Measurements from ENCODE around the gene HAPLN1. TPM values are rescaled to one million over a fixed set of nuclear protein-coding genes. Genes with fewer than 3 reads are reported as not detected.
"Not testable (repeated sequence)": the region's sequence is repeated elsewhere in the genome, so short reads cannot be mapped to it uniquely, and the experiment has no call there.

The HAPLN1 gene
- total and polyA plus RNA-seq, 4 donors: 0.03 to 1.5 (median 0.15) TPM

- no peak for TF ChIP-seq CTCF (IDR thresholded peaks at IDR 0.05; ENCODE audit: control extremely low read depth, extremely low read depth)
- ATAC-seq (ENCODE audit: insufficient read depth, low FRiP score): no peak
- no peaks in the 10 kb centered on the region for H3K9me3 ChIP-seq (ENCODE audit: control insufficient read depth in 4 of 4, insufficient read depth in 3 of 4, low read length in 3 of 4)
- WGBS, 2 donors: 90 to 93% methylated on average over 2 of the region's 2 CpGs
- H3K27me3 ChIP-seq (ENCODE audit: control insufficient read depth in 3 of 3, insufficient read depth in 3 of 3, low read length in 2 of 3): no peaks in the 10 kb centered on the region
- H3K4me3 ChIP-seq: no peak overlapping the region
- H3K27ac ChIP-seq (ENCODE audit: low read depth in 1 of 2, low read length in 1 of 2): no peak overlapping the region
- H3K36me3 ChIP-seq (ENCODE audit: control insufficient read depth in 4 of 4, insufficient read depth in 4 of 4, low read length in 4 of 4): no peaks in the 10 kb centered on the region
- H3K4me1 ChIP-seq (ENCODE audit: control insufficient read depth in 5 of 5, insufficient read depth in 5 of 5, low read length in 5 of 5): no peaks in the 10 kb centered on the region
- H3K9ac ChIP-seq (ENCODE audit: insufficient read depth in 1 of 2, low read length in 2 of 2): no peak overlapping the region
- DNase-seq: no peak
These were observed 20.1 kb upstream of the HAPLN1 start for GRCh38 chr5:83740741-83741140.

- not testable (repeated sequence) for H3K9me3 ChIP-seq (ENCODE audit: control insufficient read depth in 4 of 4, insufficient read depth in 3 of 4, low read length in 3 of 4); H3K9ac ChIP-seq (ENCODE audit: insufficient read depth in 1 of 2, low read length in 2 of 2); ATAC-seq (ENCODE audit: insufficient read depth, low FRiP score); H3K4me3 ChIP-seq; H3K36me3 ChIP-seq (ENCODE audit: control insufficient read depth in 4 of 4, insufficient read depth in 4 of 4, low read length in 4 of 4); H3K27ac ChIP-seq (ENCODE audit: low read depth in 1 of 2, low read length in 1 of 2); H3K27me3 ChIP-seq (ENCODE audit: control insufficient read depth in 3 of 3, insufficient read depth in 3 of 3, low read length in 2 of 3); H3K4me1 ChIP-seq (ENCODE audit: control insufficient read depth in 5 of 5, insufficient read depth in 5 of 5, low read length in 5 of 5); DNase-seq
- 91 to 97% methylated on average over 2 of the region's 2 CpGs for WGBS, 2 donors
These were observed 15.5 kb upstream of the HAPLN1 start for GRCh38 chr5:83736169-83736568.

GRCh38 chr5:83735058-83735457 is 14.4 kb upstream of the HAPLN1 start:
- not testable (repeated sequence) for ATAC-seq (ENCODE audit: insufficient read depth, low FRiP score); H3K9ac ChIP-seq (ENCODE audit: insufficient read depth in 1 of 2, low read length in 2 of 2); H3K27me3 ChIP-seq (ENCODE audit: control insufficient read depth in 3 of 3, insufficient read depth in 3 of 3, low read length in 2 of 3); H3K4me1 ChIP-seq (ENCODE audit: control insufficient read depth in 5 of 5, insufficient read depth in 5 of 5, low read length in 5 of 5); H3K9me3 ChIP-seq (ENCODE audit: control insufficient read depth in 4 of 4, insufficient read depth in 3 of 4, low read length in 3 of 4); H3K36me3 ChIP-seq (ENCODE audit: control insufficient read depth in 4 of 4, insufficient read depth in 4 of 4, low read length in 4 of 4); H3K4me3 ChIP-seq; DNase-seq; H3K27ac ChIP-seq (ENCODE audit: low read depth in 1 of 2, low read length in 1 of 2)

GRCh38 chr5:83731638-83732037 is 11.0 kb upstream of the HAPLN1 start:
- Histone ChIP-seq H3K27ac (ENCODE audit: low read depth in 1 of 2, low read length in 1 of 2) (no peak overlapping the region), H3K9ac (ENCODE audit: insufficient read depth in 1 of 2, low read length in 2 of 2) (no peak overlapping the region), H3K4me3 (no peak overlapping the region), H3K9me3 (ENCODE audit: control insufficient read depth in 4 of 4, insufficient read depth in 3 of 4, low read length in 3 of 4) (no peaks in the 10 kb centered on the region), H3K27me3 (ENCODE audit: control insufficient read depth in 3 of 3, insufficient read depth in 3 of 3, low read length in 2 of 3) (no peaks in the 10 kb centered on the region), H3K4me1 (ENCODE audit: control insufficient read depth in 5 of 5, insufficient read depth in 5 of 5, low read length in 5 of 5) (no peaks in the 10 kb centered on the region), H3K36me3 (ENCODE audit: control insufficient read depth in 4 of 4, insufficient read depth in 4 of 4, low read length in 4 of 4) (no peaks in the 10 kb centered on the region)
- WGBS, 2 donors: 27 to 59% methylated on average over 2 of the region's 2 CpGs
- DNase-seq (no peak), ATAC-seq (ENCODE audit: insufficient read depth, low FRiP score) (no peak)
- no peak for TF ChIP-seq CTCF (IDR thresholded peaks at IDR 0.05; ENCODE audit: control extremely low read depth, extremely low read depth)

GRCh38 chr5:83729362-83729761 is 8.7 kb upstream of the HAPLN1 start:
- TF ChIP-seq CTCF (IDR thresholded peaks at IDR 0.05; ENCODE audit: control extremely low read depth, extremely low read depth): no peak
- DNase-seq (no peak), ATAC-seq (ENCODE audit: insufficient read depth, low FRiP score) (no peak)
- H3K9ac ChIP-seq (ENCODE audit: insufficient read depth in 1 of 2, low read length in 2 of 2): no peak overlapping the region
- H3K9me3 ChIP-seq (ENCODE audit: control insufficient read depth in 4 of 4, insufficient read depth in 3 of 4, low read length in 3 of 4): no peaks in the 10 kb centered on the region
- no peaks in the 10 kb centered on the region for H3K27me3 ChIP-seq (ENCODE audit: control insufficient read depth in 3 of 3, insufficient read depth in 3 of 3, low read length in 2 of 3)
- no peak overlapping the region for H3K27ac ChIP-seq (ENCODE audit: low read depth in 1 of 2, low read length in 1 of 2)
- H3K36me3 ChIP-seq (ENCODE audit: control insufficient read depth in 4 of 4, insufficient read depth in 4 of 4, low read length in 4 of 4): no peaks in the 10 kb centered on the region
- H3K4me3 ChIP-seq: no peak overlapping the region
- H3K4me1 ChIP-seq (ENCODE audit: control insufficient read depth in 5 of 5, insufficient read depth in 5 of 5, low read length in 5 of 5): no peaks in the 10 kb centered on the region
